GM12878 (cell line): ENCODE data around the gene EEPD1. TPM values are rescaled to one million over a fixed set of nuclear protein-coding genes. Genes with fewer than 3 reads are reported as not detected.

Source experiments
- ATAC-seq: fragments of 200-7000 bp; cut with Tn5 transposase; 3 replicates; pipeline ENCODE4 v1.9.1; 2020; ENCODE audit warnings: mild to moderate bottlenecking, moderate library complexity
- BruUV-seq: library from RNA; stranded (reverse); fragments of 400-500 nt; replicated peaks from 2 replicates; lab custom pipeline; 2021; lab: Mats Ljungman, UMichigan
- CTCF ChIA-PET: fragments of 300-600 bp; sonication (Branson Sonifier 250); formaldehyde crosslinking; extraction: SDS; loops from one replicate; lab custom pipeline; 2021; ENCODE audit warnings: inconsistent platforms; lab: Yijun Ruan, JAX
- POLR2A ChIA-PET: fragments of 350-600 bp; formaldehyde crosslinking; extraction: SDS; loops from one replicate; lab custom pipeline; 2021; ENCODE audit warnings: inconsistent platforms; lab: Charles Lee
- RAD21 ChIA-PET: fragments of 300-600 bp; sonication (Branson Sonifier 250); formaldehyde crosslinking; loops from one replicate; lab custom pipeline; 2023; ENCODE audit warnings: antibody characterized with exemption; ENCODE audit not compliant: unreplicated experiment; lab: Charles Lee
- SMC1A ChIA-PET: fragments of 300-600 bp; sonication (Branson Sonifier 250); formaldehyde crosslinking; loops from one replicate; lab custom pipeline; 2023; ENCODE audit not compliant: unreplicated experiment, uncharacterized antibody; lab: Charles Lee
- DNase-seq: peaks from one replicate; pipeline ENCODE4 v3.0.0-alpha.2; 2011; ENCODE audit warnings: low read depth, low spot score
- FAIRE-seq: peaks from 3 replicates; lab custom pipeline; 2011; peaks lifted over from hg19 to GRCh38; lab: Jason Lieb, UNC
- H2AFZ ChIP-seq: 2 replicates; pipeline ENCODE4 v1.6.0; 2011; ENCODE audit warnings: low read depth, low read length, control low read depth; ENCODE audit not compliant: control insufficient read depth
- H3K27ac ChIP-seq: 2 replicates; pipeline ENCODE4 v1.5.1; 2011; ENCODE audit warnings: control low read depth; ENCODE audit not compliant: control insufficient read depth, insufficient read depth
- H3K27me3 ChIP-seq, 2 experiments: replicated peaks in 1 of 2; 2 replicates each; pipeline versions ENCODE4 v1.6.0 to v1.6.1; 2011; ENCODE audit warnings: low read length in 1 of 2; ENCODE audit not compliant: control insufficient read depth in 2 of 2, insufficient read depth in 2 of 2
- H3K36me3 ChIP-seq, 2 experiments: 2 replicates each; pipeline ENCODE4 v1.5.1; 2011; ENCODE audit warnings: low read length in 1 of 2; ENCODE audit not compliant: control insufficient read depth in 2 of 2, insufficient read depth in 2 of 2
- H3K4me1 ChIP-seq: 2 replicates; pipeline ENCODE4 v1.6.1; 2011; ENCODE audit warnings: mild to moderate bottlenecking, low read length, moderate library complexity, mixed read lengths; ENCODE audit not compliant: control insufficient read depth, insufficient read depth
- H3K4me2 ChIP-seq: 2 replicates; pipeline ENCODE4 v1.6.0; 2011; ENCODE audit warnings: control low read depth; ENCODE audit not compliant: control insufficient read depth, insufficient read depth
- H3K4me3 ChIP-seq: fragments of 200-600 bp; sonication (generic); 2 replicates; pipeline ENCODE4 v1.5.1; 2016
- H3K79me2 ChIP-seq: 2 replicates; pipeline ENCODE4 v1.6.0; 2011; ENCODE audit warnings: low read length; ENCODE audit not compliant: control insufficient read depth, insufficient read depth
- H3K9ac ChIP-seq: 2 replicates; pipeline ENCODE4 v1.8.0; 2011; ENCODE audit warnings: low read length, control low read depth, mixed read lengths; ENCODE audit not compliant: control insufficient read depth, insufficient read depth
- H3K9me3 ChIP-seq: replicated peaks from 3 replicates; pipeline ENCODE4 v1.5.1; 2011; ENCODE audit warnings: mild to moderate bottlenecking, low read length; ENCODE audit not compliant: control insufficient read depth, insufficient read depth
- H4K20me1 ChIP-seq: 2 replicates; pipeline ENCODE4 v1.6.0; 2011; ENCODE audit not compliant: control insufficient read depth, insufficient read depth
- ATF3 ChIP-seq: IDR thresholded peaks from 2 replicates; pipeline ENCODE4 v1.6.1; 2011; ENCODE audit warnings: low read depth, mild to moderate bottlenecking, low read length, moderate library complexity, borderline replicate concordance; ENCODE audit errors: extremely low read depth
- CBX3 ChIP-seq: fragments of 200-600 bp; sonication (generic); IDR thresholded peaks from 2 replicates; pipeline ENCODE4 v1.6.1; 2016; ENCODE audit warnings: low read depth, borderline replicate concordance
- DPF2 ChIP-seq: fragments of 450-650 bp; IDR thresholded peaks from 2 replicates; pipeline ENCODE4 v1.6.1; 2017; ENCODE audit warnings: mild to moderate bottlenecking
- IRF4 ChIP-seq: IDR thresholded peaks from 2 replicates; pipeline ENCODE4 v1.6.1; 2011; ENCODE audit warnings: low read depth, low read length
- MYB ChIP-seq: fragments of 150-350 bp; IDR thresholded peaks from 2 replicates; pipeline ENCODE4 v1.6.1; 2014; ENCODE audit warnings: mild to moderate bottlenecking, low read depth, low read length, borderline replicate concordance
- NFIC ChIP-seq: IDR thresholded peaks from 2 replicates; pipeline ENCODE4 v1.6.1; 2012; ENCODE audit warnings: low read depth, mild to moderate bottlenecking, inconsistent platforms, low read length, moderate library complexity
- NFYA ChIP-seq: IDR thresholded peaks from 2 replicates; pipeline ENCODE4 v1.6.1; 2011; ENCODE audit warnings: low read depth, mild to moderate bottlenecking, low read length, improper control_type of control experiment, borderline replicate concordance
- NR2F1 ChIP-seq: fragments of 450-650 bp; conservative IDR thresholded peaks from 2 replicates; pipeline ENCODE4 v1.6.1; 2017; ENCODE audit warnings: mild to moderate bottlenecking
- PAX5 ChIP-seq: IDR thresholded peaks from 2 replicates; pipeline ENCODE4 v1.6.1; 2011; ENCODE audit warnings: low read depth, low read length, borderline replicate concordance
- PML ChIP-seq: IDR thresholded peaks from 2 replicates; pipeline ENCODE4 v1.6.1; 2012; ENCODE audit warnings: low read length, inconsistent platforms
- SKIL ChIP-seq: fragments of 450-650 bp; IDR thresholded peaks from 2 replicates; pipeline ENCODE4 v1.6.1; 2017; ENCODE audit warnings: mild to moderate bottlenecking, low read depth, inconsistent platforms; ENCODE audit not compliant: poor library complexity, severe bottlenecking
- SMAD1 ChIP-seq: fragments of 450-650 bp; IDR thresholded peaks from 2 replicates; pipeline ENCODE4 v1.6.1; 2018; ENCODE audit warnings: mild to moderate bottlenecking, low read depth; ENCODE audit not compliant: partially characterized antibody
- STAT3 ChIP-seq: IDR thresholded peaks from 2 replicates; pipeline ENCODE4 v1.6.1; 2011; ENCODE audit warnings: low read depth, low read length, improper control_type of control experiment
- SUZ12 ChIP-seq: fragments of 200-600 bp; sonication (generic); IDR thresholded peaks from one replicate; pipeline ENCODE4 v1.6.1; 2018; ENCODE audit warnings: antibody characterized with exemption, mild to moderate bottlenecking; ENCODE audit not compliant: unreplicated experiment
- TCF12 ChIP-seq: IDR thresholded peaks from 2 replicates; pipeline ENCODE4 v1.6.1; 2011; ENCODE audit warnings: low read depth, mild to moderate bottlenecking, low read length
- TCF3 ChIP-seq: IDR thresholded peaks from 2 replicates; pipeline ENCODE4 v1.6.1; 2012; ENCODE audit warnings: low read depth, mild to moderate bottlenecking, low read length, borderline replicate concordance; ENCODE audit not compliant: insufficient read depth
- YBX1 ChIP-seq: fragments of 450-650 bp; IDR thresholded peaks from 2 replicates; pipeline ENCODE4 v1.6.1; 2016; ENCODE audit warnings: antibody characterized with exemption
- YY1 ChIP-seq: IDR thresholded peaks from 2 replicates; pipeline ENCODE4 v1.6.1; 2011; ENCODE audit warnings: low read depth, mild to moderate bottlenecking, low read length
- ZNF207 ChIP-seq: fragments of 450-650 bp; IDR thresholded peaks from 2 replicates; pipeline ENCODE4 v1.6.1; 2014; ENCODE audit warnings: antibody characterized with exemption, mild to moderate bottlenecking, borderline replicate concordance
- WGBS: methylation state at CpG from one replicate; pipeline ENCODE4 v1.1.6; 2016; ENCODE audit warnings: low lambda C conversion rate; ENCODE audit not compliant: insufficient replicate concordance, insufficient coverage; ENCODE audit errors: missing lambda C conversion rate; 5-methylcytosine and 5-hydroxymethylcytosine counted together
- in situ Hi-C: fragments of 300-500 bp; cut with MboI; formaldehyde crosslinking; loops from 9 replicates; pipeline ENCODE4 v1.14.3; 2018; ENCODE audit warnings: mixed read lengths
- intact Hi-C: fragments of 100-400 bp; cut with micrococcal nuclease; formaldehyde crosslinking; loops from one replicate; pipeline ENCODE4 v1.14.2; 2022; ENCODE audit not compliant: unreplicated experiment
- polyA plus RNA-seq, 11 experiments: library from polyadenylated mRNA; depleted of rRNA in 4 of 11; unstranded in 6 of 11; stranded (reverse) in 5 of 11; fragments of >200 nt; fragmentation: Nextera tagmentation in 4 of 11; fragmentation: Illumina TruSeq in 1 of 11; extraction: Ambion mirVana in 4 of 11; extraction: Trizol in 1 of 11; gene quantifications; 1 replicate in 1 of 11; 2 replicates in 10 of 11; pipeline versions ENCODE4 v1.2.1 to v1.2.3, GENCODE V29; 2011 to 2016; ENCODE audit warnings: inconsistent platforms in 2 of 11, missing spikeins in 2 of 11, low read depth in 1 of 11
- total RNA-seq, 4 experiments: library from RNA; depleted of rRNA in 3 of 4; stranded (reverse); fragments of >200 nt in 3 of 4; fragmentation: Illumina TruSeq in 1 of 4; extraction: Trizol in 1 of 4; gene quantifications; 2 replicates each; pipeline versions ENCODE4 v1.2.1 to v1.2.3, GENCODE V29; 2013 to 2021
- TF ChIP-seq, protein P1 (sequence below): fragments of 450-650 bp; IDR thresholded peaks from 2 replicates; pipeline ENCODE4 v1.6.1; 2014; ENCODE audit warnings: mild to moderate bottlenecking

Gene EEPD1
- total and polyA plus RNA-seq, 10 of the 15 experiments (the other 5 are each of a cell fraction or from before 2014, with no cell fraction given), result 0.24 to 2.8 (median 0.86) TPM; not detected in 1

DNA sequence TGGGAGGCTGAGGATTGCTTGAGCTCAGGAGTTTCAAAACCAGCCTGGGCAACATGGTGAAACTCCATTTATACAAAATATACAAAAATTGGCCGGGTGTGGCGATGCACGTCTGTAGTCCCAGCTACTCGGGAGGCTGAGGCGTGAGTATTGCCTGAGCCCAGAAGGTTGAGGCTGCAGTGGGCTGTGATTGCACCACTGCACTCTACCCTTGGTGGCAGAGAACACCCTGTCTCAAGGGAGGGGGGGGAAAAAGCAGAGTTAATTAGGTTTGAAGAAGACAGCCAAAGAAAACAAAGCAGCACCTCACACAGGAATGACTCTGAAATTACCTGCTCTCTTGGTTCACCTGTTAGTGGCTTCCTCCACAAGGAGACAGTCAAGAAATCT, 110.0 kb downstream of the EEPD1 start (continued):
- TF ChIP-seq SKIL, result no peak
- TF ChIP-seq PML, result no peak
- TF ChIP-seq NR2F1, result no peak
- TF ChIP-seq ZNF207, result no peak
- no peak for TF ChIP-seq TCF12
- no peak for TF ChIP-seq STAT3

GRCh38 chr7:36264123-36264801, 111.2 kb downstream of the EEPD1 start:
- DNase-seq (no peak), ATAC-seq (peak; percentile 71), FAIRE-seq (no peak)
- Histone ChIP-seq H3K79me2 (no peaks in the 10 kb centered on the region), H2AFZ (no peak overlapping the region), H3K4me2 (no peak overlapping the region), H3K27me3 (no peaks in the 10 kb centered on the region), H3K9ac (no peak overlapping the region), H3K27ac (no peak overlapping the region), H3K4me3 (no peak overlapping the region), H3K4me1 (peaks cover 22% of the 10 kb centered on the region), H3K9me3 (no peaks in the 10 kb centered on the region), H4K20me1 (no peaks in the 10 kb centered on the region), H3K36me3 (no peaks in the 10 kb centered on the region)
- RAD21 ChIA-PET, result interaction anchor here (0.6 to 4.1 kb wide), 11 partner anchors 9 to 137 kb away, joined by 3 to 62 read pairs (median 4); no protein-coding TSS in a partner anchor
- intact Hi-C loops, result loop anchor here (5.0 kb wide), 1 partner anchor 72 kb away; no protein-coding TSS in a partner anchor
- SMC1A ChIA-PET, result interaction anchor here (0.6 to 8.7 kb wide), 14 partner anchors 12 to 355 kb away, joined by 3 to 92 read pairs (median 5); no protein-coding TSS in a partner anchor
- in situ Hi-C loops, result no loop called here
- POLR2A ChIA-PET, result interaction anchor here (0.9 to 2.3 kb wide), 8 partner anchors 10 to 93 kb away, joined by 3 to 12 read pairs (median 4); no protein-coding TSS in a partner anchor
- 31% methylated on average over 7 of the region's 7 CpGs for WGBS
- CTCF ChIA-PET, result interaction anchor here (0.6 to 2.9 kb wide), 13 partner anchors 9 to 618 kb away, joined by 3 to 18 read pairs (median 4); no protein-coding TSS in a partner anchor
- BruUV-seq, result no TSS peak
- TF ChIP-seq PAX5, result no peak
- peak; percentile 64; the same call in 1 of the 2 replicates for TF ChIP-seq IRF4
- no peak for TF ChIP-seq SUZ12
- TF ChIP-seq PML, result no peak
- no peak for TF ChIP-seq ATF3
- TF ChIP-seq CBX3, result no peak
- no peak for TF ChIP-seq YBX1
- no peak for TF ChIP-seq YY1
- no peak for TF ChIP-seq SMAD1
- TF ChIP-seq, protein P1, sequence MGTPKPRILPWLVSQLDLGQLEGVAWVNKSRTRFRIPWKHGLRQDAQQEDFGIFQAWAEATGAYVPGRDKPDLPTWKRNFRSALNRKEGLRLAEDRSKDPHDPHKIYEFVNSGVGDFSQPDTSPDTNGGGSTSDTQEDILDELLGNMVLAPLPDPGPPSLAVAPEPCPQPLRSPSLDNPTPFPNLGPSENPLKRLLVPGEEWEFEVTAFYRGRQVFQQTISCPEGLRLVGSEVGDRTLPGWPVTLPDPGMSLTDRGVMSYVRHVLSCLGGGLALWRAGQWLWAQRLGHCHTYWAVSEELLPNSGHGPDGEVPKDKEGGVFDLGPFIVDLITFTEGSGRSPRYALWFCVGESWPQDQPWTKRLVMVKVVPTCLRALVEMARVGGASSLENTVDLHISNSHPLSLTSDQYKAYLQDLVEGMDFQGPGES, result no peak
- no peak for TF ChIP-seq NFIC
- TF ChIP-seq TCF3, result no peak
- TF ChIP-seq NFYA, result no peak
- peak; percentile 70; the same call in 1 of the 2 replicates for TF ChIP-seq DPF2
- TF ChIP-seq MYB, result no peak
